GM19099 (cell line): ENCODE data around the gene RCAN1.

Source experiments
- POLR2A ChIP-seq: IDR thresholded peaks from 3 replicates; pipeline ENCODE4 v1.6.1; 2011; ENCODE audit warnings: low read depth; ENCODE audit not compliant: insufficient read length; ENCODE audit errors: extremely low read depth

The RCAN1 gene

GRCh38 chr21:34611528-34611927 is 3.4 kb downstream of the RCAN1 start:
- no peak for TF ChIP-seq POLR2A

GRCh38 chr21:34609933-34610549 is 4.9 kb downstream of the RCAN1 start:
- TF ChIP-seq POLR2A, result no peak

GRCh38 chr21:34609244-34609932 is 5.5 kb downstream of the RCAN1 start:
- TF ChIP-seq POLR2A, result no peak

- TF ChIP-seq POLR2A, result no peak
These were observed 8.3 kb downstream of the RCAN1 start for GRCh38 chr21:34606621-34607020.

- TF ChIP-seq POLR2A, result no peak
These were observed 8.9 kb downstream of the RCAN1 start for GRCh38 chr21:34606051-34606450.

- TF ChIP-seq POLR2A, result no peak
These were observed 10.4 kb downstream of the RCAN1 start for GRCh38 chr21:34604556-34604955.

GRCh38 chr21:34603710-34604057 is 11.2 kb downstream of the RCAN1 start:
- no peak for TF ChIP-seq POLR2A

GRCh38 chr21:34603002-34603709 is 11.8 kb downstream of the RCAN1 start:
- no peak for TF ChIP-seq POLR2A

- no peak for TF ChIP-seq POLR2A
These were observed 12.9 kb downstream of the RCAN1 start for GRCh38 chr21:34602061-34602460.

- no peak for TF ChIP-seq POLR2A
These were observed 15.3 kb downstream of the RCAN1 start for GRCh38 chr21:34599534-34600101.

- TF ChIP-seq POLR2A, result no peak
These were observed 15.9 kb downstream of the RCAN1 start for GRCh38 chr21:34598931-34599400.

GRCh38 chr21:34597406-34597805 is 17.5 kb downstream of the RCAN1 start:
- no peak for TF ChIP-seq POLR2A

- TF ChIP-seq POLR2A, result no peak
These were observed 18.2 kb downstream of the RCAN1 start for GRCh38 chr21:34596561-34597271.

GRCh38 chr21:34595457-34595856 is 19.5 kb downstream of the RCAN1 start:
- TF ChIP-seq POLR2A, result no peak
